ENCODE data around the gene TSSC4.

TSSC4 gene

DNA sequence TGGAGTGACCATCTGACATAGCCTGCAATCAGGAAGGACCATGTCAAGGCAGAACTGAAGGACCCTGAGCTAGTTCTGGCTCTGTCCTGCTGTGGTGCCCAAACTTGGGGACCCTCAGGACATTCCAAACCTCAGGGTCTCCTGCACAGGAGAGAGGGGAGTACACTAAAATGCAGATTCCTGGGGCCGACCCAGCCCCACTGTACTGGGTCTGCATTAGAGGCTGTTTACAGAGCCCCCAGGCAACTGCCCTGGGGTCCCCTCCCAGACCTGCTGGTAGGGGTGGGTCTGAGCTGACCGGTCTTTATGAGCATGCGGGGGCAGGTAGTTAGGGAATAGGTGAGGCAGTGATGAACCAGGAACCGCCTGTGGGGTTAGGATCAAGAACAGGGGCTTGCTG, 37.0 kb downstream of the TSSC4 start:
- FAIRE-seq (no peak), DNase-seq (ENCODE audit: insufficient read length, low spot score) (no peak)
- no peak for TF ChIP-seq CTCF (IDR thresholded peaks at IDR 0.05; ENCODE audit: insufficient read depth, missing control alignments)

- TF ChIP-seq CTCF (IDR thresholded peaks at IDR 0.05; ENCODE audit: insufficient read depth, missing control alignments) = no peak
- no peak for DNase-seq (ENCODE audit: insufficient read length, low spot score)
- FAIRE-seq = no peak
These were observed 39.3 kb downstream of the TSSC4 start for GRCh38 chr11:2439820-2440219.

DNA sequence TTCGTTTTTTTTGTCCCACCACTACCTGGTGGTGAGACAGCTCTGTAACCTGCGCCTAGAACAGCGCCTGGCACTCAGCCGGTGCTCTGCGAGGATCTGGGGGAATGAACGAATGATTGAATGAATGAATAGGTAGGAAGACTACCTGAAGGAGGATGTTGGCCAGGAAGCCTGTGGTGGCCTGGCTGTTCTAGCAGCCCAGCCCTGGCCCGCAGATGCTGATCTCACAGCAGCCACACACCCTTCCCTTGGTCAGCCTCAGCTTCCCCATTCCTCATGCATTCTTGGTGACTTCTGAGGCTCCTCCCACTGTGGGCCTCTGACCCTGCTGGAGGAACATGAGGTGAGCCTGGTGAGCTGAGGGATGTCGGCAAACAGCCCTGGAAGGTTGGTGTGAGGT, 40.1 kb downstream of the TSSC4 start:
- DNase-seq (ENCODE audit: insufficient read length, low spot score) (no peak), FAIRE-seq (no peak)
- no peak for TF ChIP-seq CTCF (IDR thresholded peaks at IDR 0.05; ENCODE audit: insufficient read depth, missing control alignments)

- no peak for DNase-seq (ENCODE audit: insufficient read length, low spot score)
- TF ChIP-seq CTCF (IDR thresholded peaks at IDR 0.05; ENCODE audit: insufficient read depth, missing control alignments) = no peak
- no peak for FAIRE-seq
These were observed 40.6 kb downstream of the TSSC4 start for GRCh38 chr11:2441171-2441570.

- DNase-seq (ENCODE audit: insufficient read length, low spot score) (no peak), FAIRE-seq (no peak)
- no peak for TF ChIP-seq CTCF (IDR thresholded peaks at IDR 0.05; ENCODE audit: insufficient read depth, missing control alignments)
These were observed 42.0 kb downstream of the TSSC4 start for GRCh38 chr11:2442589-2442988.

DNA sequence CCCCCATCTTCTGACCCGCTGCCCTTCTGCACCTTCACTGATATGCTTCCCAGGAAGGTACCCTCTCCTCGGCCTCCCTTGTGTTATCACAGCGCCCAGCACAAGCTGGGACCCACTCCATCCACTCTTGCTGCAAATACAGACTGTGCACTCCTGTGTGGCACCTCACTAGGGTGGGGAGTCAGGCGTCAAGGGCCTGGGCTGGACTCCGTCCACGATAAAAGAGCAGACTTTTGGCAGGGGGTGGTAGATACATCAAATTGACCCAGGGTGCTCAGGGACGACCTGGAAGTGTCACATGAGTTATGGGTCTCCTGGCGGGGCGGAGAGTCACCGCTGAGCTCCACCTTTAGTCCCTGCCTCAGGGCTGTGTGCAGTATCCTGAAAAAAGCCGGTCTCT, 42.9 kb downstream of the TSSC4 start:
- no peak for FAIRE-seq
- no peak for DNase-seq (ENCODE audit: insufficient read length, low spot score)
- TF ChIP-seq CTCF (IDR thresholded peaks at IDR 0.05; ENCODE audit: insufficient read depth, missing control alignments) = no peak

GRCh38 chr11:2443881-2444820, 43.6 kb downstream of the TSSC4 start, which contains the start of gene TRPM5:
Gene TRPM5, minus strand, starts transcription at chr11:2444514. Its CDS starts 21,478 bp downstream, at chr11:2423036.
- FAIRE-seq (no peak), DNase-seq (ENCODE audit: insufficient read length, low spot score) (no peak)
- TF ChIP-seq CTCF (IDR thresholded peaks at IDR 0.05; ENCODE audit: insufficient read depth, missing control alignments) = no peak

All from D721Med (cell line).